ENCODE data around the gene RAPGEF4. TPM values are rescaled to one million over a fixed set of nuclear protein-coding genes. Genes with fewer than 3 reads are reported as not detected.
A peak's percentile ranks its signal among the peaks of the same experiment; 100 is the strongest.

RAPGEF4 gene
- total RNA-seq, 1 experiment from 2014 or later: not detected

- Histone ChIP-seq H3K4me2 (peak within 1 kb of the TSS; percentile 92), H3K9me3 (ENCODE audit: insufficient read depth, low read depth) (no peaks in the 10 kb centered on the region), H3K36me3 (ENCODE audit: low read depth) (no peaks in the 10 kb centered on the region), H3F3A (ENCODE audit: insufficient read depth, low read depth) (peaks cover 20% of the 10 kb centered on the region), H3K4me1 (replicated peaks; ENCODE audit: insufficient read depth) (peaks cover 56% of the 10 kb centered on the region), H4K20me1 (ENCODE audit: insufficient read depth) (no peaks in the 10 kb centered on the region), H2AFZ (peak within 1 kb of the TSS; percentile 94), H3K4me3 (peak within 1 kb of the TSS; percentile 67), H3K79me2 (ENCODE audit: low read depth) (peaks cover 46% of the 10 kb centered on the region), H3K27me3 (ENCODE audit: insufficient read depth, low read depth) (no peaks in the 10 kb centered on the region), H3K27ac (peak within 1 kb of the TSS; percentile 61), H3K9me2 (ENCODE audit: insufficient read depth) (no peaks in the 10 kb centered on the region)
- BruUV-seq (replicated peaks): no TSS peak
- intact Hi-C loops (cut with micrococcal nuclease; ENCODE audit: unreplicated experiment): loop anchor here (1.0 to 10.0 kb wide), 6 partner anchors 22 to 134 kb away; no protein-coding TSS in a partner anchor
- ChIA-PET CTCF (interaction anchor here (0.6 kb wide), 1 partner anchor 48 kb away, joined by 3 read pairs; no protein-coding TSS in a partner anchor), POLR2A (ENCODE audit: unreplicated experiment) (interaction anchor here (0.9 kb wide), 1 partner anchor 27 kb away, joined by 4 read pairs; no protein-coding TSS in a partner anchor)
- TF ChIP-seq CTCF (conservative IDR thresholded peaks at IDR 0.05): no peak
- no peak for TF ChIP-seq EZH2 (IDR thresholded peaks at IDR 0.05; ENCODE audit: low read depth)
- peak; percentile 52 to 76 for DNase-seq
Measured at GRCh38 chr2:173075781-173076580, 340.3 kb downstream of the RAPGEF4 start, which contains the start of gene MAP3K20. Gene MAP3K20, plus strand, starts transcription at chr2:173075846. Its CDS starts 15,186 bp downstream, at chr2:173091032.

GRCh38 chr2:173076581-173077345, 341.1 kb downstream of the RAPGEF4 start:
- Histone ChIP-seq H2AFZ (peak overlapping the region; percentile 94), H3K36me3 (ENCODE audit: low read depth) (no peaks in the 10 kb centered on the region), H3K27ac (peak overlapping the region; percentile 61), H3K79me2 (ENCODE audit: low read depth) (peaks cover 53% of the 10 kb centered on the region), H3K9me2 (ENCODE audit: insufficient read depth) (no peaks in the 10 kb centered on the region), H4K20me1 (ENCODE audit: insufficient read depth) (no peaks in the 10 kb centered on the region), H3K9me3 (ENCODE audit: insufficient read depth, low read depth) (no peaks in the 10 kb centered on the region), H3K4me3 (peak overlapping the region; percentile 67), H3K4me2 (peak overlapping the region; percentile 92), H3F3A (ENCODE audit: insufficient read depth, low read depth) (peaks cover 20% of the 10 kb centered on the region), H3K4me1 (replicated peaks; ENCODE audit: insufficient read depth) (peaks cover 56% of the 10 kb centered on the region), H3K27me3 (ENCODE audit: insufficient read depth, low read depth) (no peaks in the 10 kb centered on the region)
- CTCF ChIA-PET: interaction anchor here (0.7 kb wide), 1 partner anchor 134 kb away, joined by 4 read pairs; no protein-coding TSS in a partner anchor
- POLR2A ChIA-PET (ENCODE audit: unreplicated experiment): no interaction called here
- TSS peak; percentile 54 for BruUV-seq (replicated peaks)
- no peak for DNase-seq
- no peak for TF ChIP-seq EZH2 (IDR thresholded peaks at IDR 0.05; ENCODE audit: low read depth)
- no peak; the same call in 1 of the 2 replicates for TF ChIP-seq CTCF (conservative IDR thresholded peaks at IDR 0.05)
- intact Hi-C loops (cut with micrococcal nuclease; ENCODE audit: unreplicated experiment): loop anchor here (5.0 to 10.0 kb wide), 2 partner anchors 102 to 116 kb away; no protein-coding TSS in a partner anchor
